PFSK-1 (cell line): Measurements from ENCODE around the gene MYF6.

Experiments used
- FOXP2 ChIP-seq: optimal IDR thresholded peaks from 2 replicates; pipeline ENCODE3; 2011; ENCODE audit warnings: borderline replicate concordance, control low read depth, inconsistent platforms; ENCODE audit not compliant: insufficient read depth; ENCODE audit errors: extremely low read length, extremely low read depth
- POLR2AphosphoS5 ChIP-seq: IDR thresholded peaks from 2 replicates; pipeline ENCODE4 v1.6.1; 2012; ENCODE audit warnings: low read depth, mild to moderate bottlenecking, control low read depth, low read length, moderate library complexity
- REST ChIP-seq, 2 experiments: IDR thresholded peaks; 2 replicates each; pipeline versions ENCODE4 v1.6.1 to v1.8.0; 2011 to 2012; ENCODE audit warnings: low read depth in 2 of 2, low read length in 2 of 2, control low read depth in 1 of 2, inconsistent platforms in 1 of 2, mild to moderate bottlenecking in 1 of 2, moderate library complexity in 1 of 2; ENCODE audit not compliant: insufficient read depth in 1 of 2
- SIN3A ChIP-seq: IDR thresholded peaks from 2 replicates; pipeline ENCODE4 v1.6.1; 2012; ENCODE audit warnings: mild to moderate bottlenecking, low read length, moderate library complexity, borderline replicate concordance; ENCODE audit not compliant: insufficient read depth
- TAF1 ChIP-seq: IDR thresholded peaks from 2 replicates; pipeline ENCODE4 v1.6.1; 2012; ENCODE audit warnings: low read length, control low read depth, borderline replicate concordance; ENCODE audit not compliant: insufficient read depth

The MYF6 gene

GRCh38 chr12:80677994-80678393, 29.4 kb upstream of the MYF6 start:
- TF ChIP-seq POLR2AphosphoS5: no peak
- TF ChIP-seq FOXP2: no peak
- no peak for TF ChIP-seq TAF1
- no peak for TF ChIP-seq REST (IDR thresholded peaks at IDR 0.05; ENCODE audit: insufficient read depth in 1 of 2, low read depth in 2 of 2, low read length in 2 of 2)
- no peak for TF ChIP-seq SIN3A

GRCh38 chr12:80679346-80680131, 27.9 kb upstream of the MYF6 start:
- TF ChIP-seq FOXP2 (no peak), SIN3A (no peak), TAF1 (no peak), POLR2AphosphoS5 (no peak), REST (IDR thresholded peaks at IDR 0.05; ENCODE audit: insufficient read depth in 1 of 2, low read depth in 2 of 2, low read length in 2 of 2) (no peak)

GRCh38 chr12:80681287-80681686, 26.1 kb upstream of the MYF6 start:
- TF ChIP-seq REST (IDR thresholded peaks at IDR 0.05; ENCODE audit: insufficient read depth in 1 of 2, low read depth in 2 of 2, low read length in 2 of 2) (no peak), POLR2AphosphoS5 (no peak), FOXP2 (no peak)

- TF ChIP-seq POLR2AphosphoS5: no peak
- no peak for TF ChIP-seq FOXP2
- TF ChIP-seq SIN3A: no peak
- no peak for TF ChIP-seq TAF1
Observed at GRCh38 chr12:80681786-80682185, 25.6 kb upstream of the MYF6 start.

GRCh38 chr12:80684077-80684495, 23.3 kb upstream of the MYF6 start:
- TF ChIP-seq FOXP2 (no peak), TAF1 (no peak), REST (IDR thresholded peaks at IDR 0.05; ENCODE audit: insufficient read depth in 1 of 2, low read depth in 2 of 2, low read length in 2 of 2) (no peak), SIN3A (no peak), POLR2AphosphoS5 (no peak)
